Progenitor cell of endocrine pancreas (in vitro differentiated cells): ENCODE results near the gene LMX1B. TPM values are rescaled to one million over a fixed set of nuclear protein-coding genes. Genes with fewer than 3 reads are reported as not detected.

Experiments
- DNase-seq: peaks from one replicate; pipeline ENCODE4 v3.0.0; 2021; ENCODE audit warnings: low spot score; ENCODE audit not compliant: unreplicated experiment
- H3K27ac Mint-ChIP-seq: 2 replicates; pipeline ENCODE4 v1.8.0; 2021; ENCODE audit warnings: mild to moderate bottlenecking, moderate library complexity, mixed read lengths
- H3K27me3 Mint-ChIP-seq: 2 replicates; pipeline ENCODE4 v1.8.0; 2021; ENCODE audit warnings: mixed read lengths
- H3K36me3 Mint-ChIP-seq: 2 replicates; pipeline ENCODE4 v1.8.0; 2022; ENCODE audit warnings: mixed read lengths; ENCODE audit not compliant: insufficient read depth
- H3K4me1 Mint-ChIP-seq: 2 replicates; pipeline ENCODE4 v1.8.0; 2021; ENCODE audit warnings: low read depth, mixed read lengths
- H3K4me3 Mint-ChIP-seq: 2 replicates; pipeline ENCODE4 v1.8.0; 2021; ENCODE audit warnings: low read depth, mild to moderate bottlenecking, moderate library complexity, mixed read lengths
- H3K9me3 Mint-ChIP-seq: 2 replicates; pipeline ENCODE4 v1.8.0; 2021; ENCODE audit warnings: low read depth, mixed read lengths
- CTCF ChIP-seq: fragments of 200-600 bp; sonication (generic); IDR thresholded peaks from one replicate; pipeline ENCODE4 v1.5.0; 2021; ENCODE audit warnings: antibody characterized with exemption, mild to moderate bottlenecking; ENCODE audit not compliant: unreplicated experiment
- total RNA-seq: library from RNA; stranded (reverse); gene quantifications from 2 replicates; pipeline ENCODE4 v1.2.1, GENCODE V29; 2021

The LMX1B gene
- total RNA-seq, 1 donor from 2014 or later, result 9.1 TPM

- peaks cover 79% of the 10 kb centered on the region for H3K27me3 Mint-ChIP-seq
- no peak overlapping the region for H3K27ac Mint-ChIP-seq
- peaks cover 16% of the 10 kb centered on the region for H3K4me1 Mint-ChIP-seq
- DNase-seq, result no peak
- H3K4me3 Mint-ChIP-seq, result peak overlapping the region; percentile 50
- no peak for TF ChIP-seq CTCF
- H3K9me3 Mint-ChIP-seq, result no peaks in the 10 kb centered on the region
- H3K36me3 Mint-ChIP-seq, result no peaks in the 10 kb centered on the region
Measured at GRCh38 chr9:126616521-126616976, 2.8 kb downstream of the LMX1B start.

GRCh38 chr9:126617003-126617822 is 3.5 kb downstream of the LMX1B start:
- H3K4me1 Mint-ChIP-seq, result peaks cover 17% of the 10 kb centered on the region
- no peak overlapping the region for H3K4me3 Mint-ChIP-seq
- H3K27ac Mint-ChIP-seq, result no peak overlapping the region
- no peaks in the 10 kb centered on the region for H3K9me3 Mint-ChIP-seq
- H3K36me3 Mint-ChIP-seq, result no peaks in the 10 kb centered on the region
- no peak for TF ChIP-seq CTCF
- DNase-seq, result no peak
- H3K27me3 Mint-ChIP-seq, result peaks cover 79% of the 10 kb centered on the region

- H3K27me3 Mint-ChIP-seq, result peaks cover 84% of the 10 kb centered on the region
- no peaks in the 10 kb centered on the region for H3K9me3 Mint-ChIP-seq
- DNase-seq, result no peak
- TF ChIP-seq CTCF, result no peak
- no peaks in the 10 kb centered on the region for H3K36me3 Mint-ChIP-seq
- H3K4me3 Mint-ChIP-seq, result no peak overlapping the region
- peaks cover 17% of the 10 kb centered on the region for H3K4me1 Mint-ChIP-seq
- no peak overlapping the region for H3K27ac Mint-ChIP-seq
Measured at GRCh38 chr9:126617823-126618165, 4.1 kb downstream of the LMX1B start.

- H3K27me3 Mint-ChIP-seq, result peaks cover 84% of the 10 kb centered on the region
- peak overlapping the region; percentile 41 for H3K4me3 Mint-ChIP-seq
- H3K36me3 Mint-ChIP-seq, result no peaks in the 10 kb centered on the region
- no peak for DNase-seq
- no peak overlapping the region for H3K27ac Mint-ChIP-seq
- H3K4me1 Mint-ChIP-seq, result peaks cover 17% of the 10 kb centered on the region
- no peaks in the 10 kb centered on the region for H3K9me3 Mint-ChIP-seq
- TF ChIP-seq CTCF, result no peak
Measured at GRCh38 chr9:126618190-126618584, 4.5 kb downstream of the LMX1B start.

- Mint-ChIP-seq H3K4me3 (no peak overlapping the region), H3K36me3 (no peaks in the 10 kb centered on the region), H3K9me3 (no peaks in the 10 kb centered on the region), H3K27ac (no peak overlapping the region), H3K4me1 (peaks cover 17% of the 10 kb centered on the region), H3K27me3 (peaks cover 90% of the 10 kb centered on the region)
- DNase-seq, result no peak
- no peak for TF ChIP-seq CTCF
Measured at GRCh38 chr9:126618585-126619360, 5.0 kb downstream of the LMX1B start.
